Suppressor macrophage treated with lipopolysaccharide for 4 hours (primary cell): ENCODE results near the gene TCF7L2.

Experiments used
- DNase-seq: peaks from one replicate; pipeline ENCODE4 v3.0.0-alpha.2; 2020

The TCF7L2 gene

GRCh38 chr10:113207924-113208323 lies 257.9 kb downstream of the TCF7L2 start:
- DNase-seq: no peak

- DNase-seq: no peak
These were observed 263.0 kb downstream of the TCF7L2 start for GRCh38 chr10:113213035-113213434.

GRCh38 chr10:113214331-113214730 lies 264.3 kb downstream of the TCF7L2 start:
- DNase-seq: no peak

- no peak for DNase-seq
These were observed 266.1 kb downstream of the TCF7L2 start for GRCh38 chr10:113216102-113216501.
